ENCODE measurements around the gene ZNF286A.
"Not testable (repeated sequence)": the region's sequence is repeated elsewhere in the genome, so short reads cannot be mapped to it uniquely, and the experiment has no call there.

Gene ZNF286A

DNA sequence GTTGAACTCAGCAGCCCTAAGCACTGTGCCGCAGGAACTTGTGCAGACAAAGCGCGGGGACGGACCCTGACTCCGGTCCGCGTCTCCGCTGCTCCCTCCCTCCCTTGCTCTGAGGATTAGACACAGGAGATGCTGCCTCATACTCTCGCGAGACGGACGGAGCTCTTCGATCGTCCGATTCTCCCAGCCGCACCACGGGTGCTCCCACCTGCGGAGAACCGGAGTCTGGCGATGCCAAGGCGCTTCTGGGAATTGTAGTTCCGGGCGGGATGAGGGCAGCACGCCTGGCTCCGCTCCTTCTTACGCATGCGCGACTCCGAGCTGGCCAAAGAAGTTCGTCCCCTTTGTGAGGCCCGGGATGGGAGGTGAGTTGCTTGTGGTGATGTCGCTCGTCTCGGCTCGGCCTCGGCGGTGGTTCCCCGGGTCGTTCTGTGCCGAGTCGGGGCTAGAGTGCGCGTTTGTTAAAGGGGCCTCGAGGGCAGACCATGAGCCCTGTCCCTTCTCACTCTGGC, at the start of gene ZNF286A:
ZNF286A (plus strand) TSS at position 340 of the 512 bp plus-strand sequence. CDS start 578 bp downstream, outside the sequence.
- peak; percentile 98 for DNase-seq

DNA sequence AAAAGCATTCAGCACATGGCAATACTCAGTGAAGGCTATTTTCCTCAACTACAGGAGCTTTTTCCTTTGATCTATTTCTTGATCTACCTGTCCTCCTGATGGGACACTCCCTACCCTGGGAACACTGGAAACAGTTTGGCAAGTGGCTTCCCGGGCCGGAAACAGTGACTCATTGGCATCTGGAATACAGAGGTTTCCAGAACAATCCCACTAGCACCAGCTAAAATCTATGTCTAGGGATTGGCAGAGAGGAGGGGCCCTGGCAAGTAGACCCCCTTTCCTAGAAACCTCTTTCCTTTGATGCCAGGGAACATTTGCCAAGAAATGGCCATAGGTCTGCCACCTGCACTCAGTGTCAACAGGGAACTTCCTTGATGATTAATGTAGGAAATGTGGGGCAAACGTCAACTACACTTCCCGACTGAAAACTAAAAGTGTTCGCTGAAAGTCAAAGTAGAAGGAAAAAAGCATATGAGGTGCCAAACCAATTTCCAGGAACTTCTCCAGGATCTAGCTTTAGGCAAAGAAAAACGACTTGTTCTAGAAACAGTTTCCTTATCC, 49.6 kb upstream of the ZNF286A start:
- no peak for DNase-seq

DNA sequence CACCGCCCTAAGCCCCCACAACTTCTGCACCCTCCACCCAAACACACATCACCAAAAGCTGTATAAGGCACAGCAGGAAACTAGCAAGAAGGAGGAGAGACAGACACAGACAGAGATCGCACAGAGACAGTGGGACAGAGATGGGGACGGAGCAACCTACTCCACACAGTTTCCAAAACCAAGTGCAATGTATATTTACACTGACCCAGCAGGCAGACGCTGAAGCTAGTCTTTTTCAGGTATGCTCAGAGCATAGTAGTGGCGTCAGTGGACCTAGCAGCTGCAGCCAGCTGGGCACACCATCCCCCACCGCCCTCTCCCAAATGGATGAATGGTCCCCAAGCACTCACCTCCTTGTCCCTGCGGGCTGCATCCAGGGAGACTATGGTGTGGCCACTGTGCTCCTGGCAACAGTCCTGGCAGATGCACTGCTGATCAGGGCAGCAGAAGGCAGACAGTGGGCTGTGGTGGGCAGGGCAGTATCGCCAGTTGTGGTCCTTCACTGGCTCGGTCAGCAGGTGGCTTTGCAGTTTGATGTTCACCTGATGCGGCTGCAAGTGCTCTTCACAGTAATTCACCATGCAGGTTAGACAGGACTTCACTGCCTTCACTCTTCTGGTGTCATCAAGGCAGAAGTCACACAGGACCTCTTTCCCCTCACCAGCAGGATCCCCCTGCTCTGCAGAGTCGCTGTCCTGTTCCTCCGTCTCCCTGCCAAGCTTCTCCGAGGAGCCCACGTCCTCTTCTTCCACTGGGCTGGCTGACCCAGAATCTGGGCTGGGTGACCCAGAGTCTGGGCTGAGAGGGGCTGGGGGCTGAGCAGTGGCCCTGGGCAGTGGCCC, 48.6 kb upstream of the ZNF286A start:
- DNase-seq = no peak

DNA sequence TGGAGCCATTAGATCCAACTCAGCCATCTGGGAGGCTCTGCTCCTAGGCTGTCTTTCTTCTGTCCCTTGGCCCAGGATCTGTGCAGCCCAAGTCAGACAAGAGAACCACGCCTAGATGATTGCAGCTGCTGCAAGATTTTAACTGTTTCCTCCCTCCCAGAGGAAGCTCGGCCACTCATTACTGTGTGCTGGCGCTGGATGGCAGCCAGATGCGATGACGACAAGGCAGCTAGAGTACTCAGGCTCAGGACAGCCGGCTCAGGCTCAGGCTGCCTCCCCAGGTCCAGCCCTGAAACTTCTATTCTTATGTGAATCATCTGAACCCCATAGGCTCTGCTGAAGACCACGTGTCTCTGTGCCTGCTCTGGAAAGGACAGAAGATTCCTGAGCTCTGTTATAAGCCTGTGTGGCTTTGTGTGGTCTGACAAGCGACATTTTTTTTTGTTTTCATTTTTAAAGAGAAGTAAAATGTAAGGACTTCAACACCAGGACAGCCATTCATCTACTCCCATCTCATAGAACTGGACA, 47.9 kb upstream of the ZNF286A start:
- DNase-seq = no peak

DNA sequence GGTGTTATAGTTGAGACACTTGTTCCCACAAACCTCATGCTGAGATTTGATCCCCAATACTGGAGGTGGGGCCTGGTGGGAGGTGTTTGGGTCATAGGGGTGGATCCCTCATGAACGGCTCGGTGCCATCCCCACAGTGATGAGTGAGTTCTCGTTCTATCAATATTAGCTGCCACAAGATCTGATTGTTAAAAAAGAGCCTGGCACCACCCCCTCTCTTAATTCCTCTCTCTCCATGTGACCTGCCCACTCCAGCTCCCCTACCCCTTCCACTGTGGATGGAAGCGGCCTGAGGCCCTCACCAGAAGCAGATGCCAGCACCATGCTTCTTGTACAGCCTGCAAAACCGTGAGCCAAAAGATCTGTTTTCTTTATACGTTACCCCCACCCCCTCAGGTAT, 46.6 kb upstream of the ZNF286A start:
- DNase-seq = no peak

DNA sequence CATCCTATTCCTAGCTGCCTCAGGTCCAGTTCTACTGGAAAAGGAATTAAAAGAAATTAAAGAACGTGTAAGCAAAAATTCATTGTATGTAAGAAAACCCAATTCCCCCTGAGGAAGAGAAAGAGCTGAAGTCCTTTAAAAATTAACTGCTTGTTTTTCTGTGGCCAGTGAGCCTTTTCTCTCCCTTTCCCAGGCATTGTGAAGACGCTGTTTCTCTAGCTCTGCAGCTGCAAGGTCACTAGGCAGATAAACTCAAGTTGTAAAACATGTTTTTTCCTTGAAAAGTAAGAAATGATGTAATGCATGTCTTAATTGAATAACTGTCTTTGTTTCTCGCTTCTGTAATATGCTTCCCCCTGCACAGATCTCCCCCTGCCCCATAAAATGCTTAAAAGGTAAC, 45.2 kb upstream of the ZNF286A start:
- DNase-seq = not testable (repeated sequence)

DNA sequence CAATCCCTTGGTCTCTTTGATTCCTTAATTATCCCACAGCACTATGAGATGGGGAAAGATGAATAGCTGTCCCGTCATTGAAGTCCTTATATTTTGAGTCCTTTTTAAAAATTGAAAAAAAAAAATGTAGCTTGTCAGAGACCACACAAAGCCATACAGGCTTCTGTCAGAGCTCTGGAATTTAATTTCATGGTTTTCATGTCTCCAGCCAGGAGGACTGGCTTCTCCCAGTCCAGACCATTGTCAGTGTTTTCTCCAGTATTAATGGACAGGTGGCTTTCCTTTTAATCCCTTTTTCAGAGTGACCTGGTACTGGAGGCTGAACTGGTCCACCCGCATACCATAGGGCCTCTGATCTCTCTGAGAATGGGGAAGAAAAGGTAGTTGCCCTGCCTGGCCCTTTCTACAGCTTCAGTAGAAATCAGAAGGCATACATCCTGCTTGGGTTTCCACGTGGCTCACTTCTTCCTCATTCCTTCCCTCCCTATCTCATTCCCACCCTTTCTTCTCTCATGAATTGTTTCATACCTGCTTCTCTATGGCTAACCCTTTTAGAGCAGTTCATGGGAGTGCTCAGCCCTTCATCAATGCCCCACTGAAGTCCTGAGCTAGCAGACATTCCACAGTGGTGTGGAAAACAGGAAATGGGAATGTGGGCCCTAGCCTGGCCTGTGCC, 44.5 kb upstream of the ZNF286A start:
- DNase-seq = no peak

DNA sequence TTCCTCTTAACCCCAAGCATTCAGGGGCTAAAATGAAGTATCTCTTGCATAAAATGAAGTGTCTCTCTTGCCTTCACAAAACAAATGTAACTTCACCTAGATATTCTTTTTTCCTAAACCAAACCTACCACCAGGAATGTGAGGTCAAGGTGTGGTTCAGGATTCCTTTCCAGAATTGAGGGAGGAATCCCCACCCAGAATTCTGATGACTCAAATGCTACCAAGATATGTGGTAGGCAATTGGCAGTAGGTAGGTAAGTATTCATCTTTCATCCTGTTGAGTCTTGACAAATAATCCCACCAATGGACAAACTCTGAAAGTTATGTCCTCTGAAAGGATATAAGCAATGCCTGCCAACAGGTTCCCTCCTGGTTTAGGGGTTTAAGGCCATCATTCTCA, 41.7 kb upstream of the ZNF286A start:
- DNase-seq = no peak

DNA sequence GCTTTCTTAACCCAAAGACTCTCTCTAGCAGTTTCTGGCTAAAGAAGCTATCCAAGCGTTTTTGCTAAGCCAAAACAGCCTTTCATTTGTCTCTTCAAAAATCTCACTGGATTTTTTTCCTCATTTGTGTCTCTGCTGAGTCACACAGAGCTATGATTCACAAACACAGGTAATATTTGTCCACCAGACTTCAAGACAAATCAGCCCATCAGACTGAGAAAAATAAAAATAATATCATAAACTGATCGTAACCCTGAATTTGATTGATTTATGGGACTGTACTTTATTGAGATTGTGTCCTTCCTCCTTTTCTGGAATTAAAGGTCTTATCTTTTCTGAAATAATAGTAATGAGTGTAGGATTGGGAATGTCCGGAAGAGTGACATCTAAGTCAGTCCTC, 41.3 kb upstream of the ZNF286A start:
- DNase-seq = no peak

DNA sequence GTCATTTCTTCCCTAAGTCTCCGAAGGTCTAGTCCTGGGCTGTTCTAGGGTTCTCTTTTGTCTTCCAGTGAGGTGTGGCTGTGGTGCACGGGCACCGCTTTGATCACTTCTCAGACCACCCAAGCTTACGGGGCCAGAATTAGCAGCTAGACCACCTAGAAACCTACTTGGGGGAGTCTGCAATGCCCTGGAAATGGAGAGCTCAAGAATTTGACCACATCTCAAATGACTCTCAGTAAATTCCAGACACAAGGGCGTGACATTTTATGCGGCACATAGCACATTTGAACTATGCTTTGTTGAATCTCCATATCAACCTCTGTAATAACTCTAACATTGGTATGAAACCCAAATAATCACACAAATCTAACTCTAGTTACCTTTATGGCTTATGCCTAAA, 40.3 kb upstream of the ZNF286A start:
- DNase-seq = no peak

DNA sequence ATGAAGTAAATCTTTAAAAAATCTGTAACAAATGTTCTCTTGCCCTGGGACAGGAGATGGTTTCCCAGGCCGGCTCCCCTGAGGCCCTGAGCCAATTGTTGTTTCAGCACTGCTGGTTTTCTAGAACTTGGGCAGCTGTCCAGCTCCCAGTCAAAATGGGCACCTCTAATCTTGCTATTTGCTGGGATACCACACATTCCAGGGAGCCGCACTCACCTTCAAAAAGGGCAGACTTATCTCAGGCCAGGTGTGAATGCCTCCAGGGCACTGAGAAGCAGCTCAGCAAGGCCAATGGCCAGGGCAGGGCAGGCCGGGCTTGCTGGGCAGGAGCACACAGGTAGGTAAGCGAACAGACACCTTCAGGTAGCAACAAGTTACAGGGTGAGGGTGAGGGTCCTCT, 39.9 kb upstream of the ZNF286A start:
- no peak for DNase-seq

DNA sequence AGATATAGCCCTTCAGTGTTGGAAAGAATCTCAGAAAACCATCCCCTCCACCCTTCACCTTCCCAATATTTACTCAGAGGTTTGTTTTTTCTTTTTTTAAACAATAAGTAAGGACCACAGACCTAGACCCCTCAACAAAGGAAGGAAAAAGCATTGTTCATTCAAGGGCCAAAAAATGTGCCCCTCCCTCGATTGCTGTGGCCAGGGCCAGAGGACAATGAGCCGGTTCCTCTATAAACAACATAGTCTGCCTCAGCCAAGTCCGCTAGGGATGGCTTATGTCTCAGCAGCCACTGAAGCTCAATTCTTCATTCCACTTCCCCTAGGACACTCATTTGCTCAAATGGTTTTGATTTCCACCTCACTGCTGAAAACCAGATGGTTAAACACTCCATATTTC, 39.5 kb upstream of the ZNF286A start:
- no peak for DNase-seq

DNA sequence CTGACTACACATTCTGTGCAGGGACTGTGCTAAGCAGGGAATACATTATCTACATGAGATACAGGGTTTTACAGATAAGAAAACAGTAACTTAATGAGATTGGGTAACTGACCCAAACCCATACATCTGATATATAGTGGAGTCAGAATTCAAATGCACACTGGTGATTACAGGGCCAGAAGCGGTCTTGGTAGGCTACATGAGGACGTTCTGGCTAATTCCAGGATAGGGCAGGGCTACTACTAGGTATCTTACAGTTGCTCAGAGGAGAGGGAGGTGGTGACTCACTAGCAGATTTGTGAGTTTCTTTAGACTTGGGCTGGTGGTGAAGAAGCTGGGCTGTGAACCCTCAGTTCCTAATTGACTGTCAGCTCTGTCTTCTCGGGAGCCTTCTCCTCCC, 36.9 kb upstream of the ZNF286A start:
- no peak for DNase-seq

DNA sequence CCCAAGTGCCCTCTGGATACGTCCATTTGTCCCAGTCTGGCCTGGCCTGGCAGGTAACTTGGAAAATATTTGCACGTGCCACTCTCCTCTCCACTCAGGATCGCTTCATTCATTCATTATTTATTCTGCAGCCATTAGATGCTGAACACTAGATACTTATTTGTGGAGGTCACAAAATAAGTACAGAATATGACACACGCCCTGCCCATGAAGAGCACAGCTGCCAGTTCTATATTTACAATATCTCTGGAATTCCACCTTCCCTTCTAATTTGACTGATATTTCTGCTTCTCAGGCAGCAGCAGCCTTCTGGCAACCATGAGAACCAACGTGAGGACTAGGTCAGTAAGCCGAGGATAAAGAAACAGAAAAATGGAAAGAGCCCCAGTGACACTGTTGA, 36.4 kb upstream of the ZNF286A start:
- no peak for DNase-seq

DNA sequence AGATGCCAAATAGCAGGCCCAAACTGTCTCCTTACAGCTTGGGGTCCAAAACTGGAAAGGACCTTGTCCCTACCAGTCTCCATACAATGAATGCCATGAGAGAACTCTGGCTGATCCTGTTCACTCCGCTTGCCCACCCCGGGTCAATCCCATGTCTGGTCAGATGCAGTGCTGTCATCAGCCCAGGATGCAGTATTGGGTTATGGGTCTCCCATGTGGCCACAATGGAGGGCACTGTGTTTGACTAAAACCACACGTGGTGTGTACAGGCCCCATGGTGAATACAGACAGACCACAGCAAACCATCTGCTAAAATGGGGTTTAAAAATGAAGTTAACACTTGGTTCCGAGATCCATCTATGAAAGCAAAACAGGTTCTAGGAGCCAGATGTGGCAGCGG, 35.9 kb upstream of the ZNF286A start:
- no peak for DNase-seq

DNA sequence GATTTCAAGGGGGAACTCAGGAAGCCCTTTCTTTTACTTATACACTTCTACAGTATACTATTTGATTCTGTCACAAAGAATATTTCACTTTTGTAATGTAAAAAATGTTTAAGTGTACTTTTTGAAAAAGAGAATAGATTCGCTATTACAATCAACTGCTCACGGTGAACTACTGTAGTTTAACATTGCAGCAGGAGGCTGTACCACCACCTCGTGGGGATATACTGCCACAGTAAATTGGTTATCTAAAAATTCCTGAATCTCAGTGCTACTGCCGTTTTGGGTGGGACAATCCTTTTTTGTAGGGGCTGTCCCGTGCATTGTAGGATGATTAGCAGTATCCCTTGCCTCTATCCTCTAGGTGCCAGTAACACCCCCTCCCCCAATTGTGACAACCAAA, 30.0 kb upstream of the ZNF286A start:
- DNase-seq = not testable (repeated sequence)

DNA sequence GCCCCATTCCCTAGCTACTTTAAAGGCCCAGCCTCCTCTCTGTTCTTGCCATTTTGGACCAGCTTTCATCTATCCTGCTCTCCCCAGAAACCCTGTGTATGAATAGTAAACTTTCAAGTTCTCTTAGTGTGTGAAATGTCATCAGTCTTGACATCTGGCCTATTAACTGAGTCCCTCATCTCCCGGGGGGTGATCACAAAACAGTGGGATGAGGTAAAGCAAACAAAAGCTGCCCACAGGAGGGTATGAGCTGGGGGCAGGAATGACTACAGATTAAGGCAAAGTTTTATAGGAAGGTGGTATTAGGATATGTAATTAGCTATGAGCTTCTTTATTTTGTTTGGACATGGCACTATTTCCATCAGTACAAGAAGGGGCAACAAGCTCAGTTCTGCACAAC, 24.9 kb upstream of the ZNF286A start:
- DNase-seq = not testable (repeated sequence)

DNA sequence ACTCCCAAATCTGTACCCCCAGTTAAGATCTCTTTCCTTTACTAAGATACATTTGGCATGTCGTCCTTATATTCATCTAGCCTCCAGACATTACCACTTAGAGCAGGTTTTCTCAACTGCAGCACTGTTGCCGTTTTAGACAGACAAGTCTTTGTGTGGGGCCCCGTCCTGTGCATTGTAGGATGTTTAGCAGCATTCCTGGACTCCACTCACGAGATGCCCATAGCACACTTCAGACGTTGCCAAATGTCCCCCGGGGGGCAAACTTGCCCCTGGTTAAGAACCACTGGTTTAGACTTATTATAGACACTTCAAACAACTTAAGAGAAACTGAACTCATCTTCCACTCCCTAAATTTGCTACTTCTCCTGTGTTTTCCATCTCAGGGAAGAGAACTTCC, 23.6 kb upstream of the ZNF286A start:
- DNase-seq = not testable (repeated sequence)

DNA sequence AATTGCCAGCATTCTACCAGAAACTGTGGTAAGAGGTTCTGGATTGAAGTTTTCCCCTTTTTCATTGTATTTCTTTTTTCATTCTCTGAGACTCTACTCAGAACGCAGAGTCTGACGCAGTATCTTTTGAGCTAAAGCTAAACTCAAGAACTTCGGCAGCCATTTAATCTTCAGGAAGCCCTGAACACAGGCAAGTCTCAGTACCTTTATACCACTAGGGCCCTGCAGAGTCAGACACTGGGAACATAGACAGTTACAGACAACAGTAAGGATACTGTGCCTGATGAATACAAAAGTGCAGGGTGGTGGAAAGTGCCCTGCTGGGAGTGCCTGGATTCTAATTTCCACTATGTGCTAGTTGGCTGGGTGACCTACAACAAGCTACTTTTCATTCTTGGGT, 16.4 kb upstream of the ZNF286A start:
- DNase-seq = not testable (repeated sequence)

DNA sequence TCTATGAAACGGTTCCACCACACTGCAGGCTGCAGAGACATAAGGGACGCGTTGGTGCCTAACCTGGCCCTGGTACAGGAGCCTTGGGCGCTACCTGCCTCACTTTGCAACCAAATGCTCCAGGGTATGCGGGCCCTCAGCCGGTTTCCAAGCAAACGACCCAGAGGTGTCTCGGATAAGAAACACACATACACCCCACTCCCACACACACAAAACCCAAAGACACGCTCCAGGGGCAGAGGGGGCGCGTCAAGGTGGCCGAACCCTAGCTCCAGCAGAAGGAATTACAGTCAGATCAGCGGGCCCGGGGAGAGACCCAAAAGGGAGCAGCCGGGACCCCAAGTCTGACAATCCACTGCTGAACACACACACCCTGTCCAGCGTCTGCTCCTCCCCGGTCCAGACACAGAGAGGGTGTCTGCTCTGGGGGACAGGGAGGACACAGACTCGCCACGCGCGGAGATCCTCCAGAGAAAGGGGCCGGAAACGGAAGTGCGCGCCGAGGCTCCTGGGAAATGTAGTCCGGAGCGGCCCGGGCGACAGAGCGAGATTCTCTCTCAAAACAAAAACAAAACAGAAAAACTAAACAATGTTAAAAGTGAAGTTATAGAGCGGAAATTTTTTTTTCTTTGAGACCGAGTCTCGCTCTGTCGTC, 15.6 kb upstream of the ZNF286A start, which contains the start of gene TRIM16:
TRIM16 (minus strand) TSS at position 488 of the 655 bp plus-strand sequence. CDS start 32,702 bp downstream, outside the sequence.
- peak; percentile 85 for DNase-seq

DNA sequence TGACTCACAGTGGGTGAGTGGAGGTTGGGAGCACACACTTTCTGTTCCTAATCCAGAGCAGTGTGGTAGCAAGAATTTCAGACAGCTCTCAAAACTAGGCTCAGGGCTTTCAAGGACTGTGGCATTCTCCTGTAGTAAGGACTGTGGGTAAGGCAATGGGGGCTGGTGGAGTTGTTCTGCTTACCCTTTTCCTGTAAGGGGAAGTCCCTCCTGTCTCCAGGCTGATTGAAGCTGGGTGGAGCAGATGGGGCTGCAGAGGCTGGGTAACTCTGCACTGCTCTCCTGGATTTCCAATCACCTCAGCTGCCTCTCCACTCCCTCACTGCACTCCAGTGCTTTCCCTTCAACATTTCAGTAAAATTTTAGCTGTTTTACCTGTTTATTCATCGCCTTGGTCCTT, 12.1 kb upstream of the ZNF286A start:
- DNase-seq = not testable (repeated sequence)

DNA sequence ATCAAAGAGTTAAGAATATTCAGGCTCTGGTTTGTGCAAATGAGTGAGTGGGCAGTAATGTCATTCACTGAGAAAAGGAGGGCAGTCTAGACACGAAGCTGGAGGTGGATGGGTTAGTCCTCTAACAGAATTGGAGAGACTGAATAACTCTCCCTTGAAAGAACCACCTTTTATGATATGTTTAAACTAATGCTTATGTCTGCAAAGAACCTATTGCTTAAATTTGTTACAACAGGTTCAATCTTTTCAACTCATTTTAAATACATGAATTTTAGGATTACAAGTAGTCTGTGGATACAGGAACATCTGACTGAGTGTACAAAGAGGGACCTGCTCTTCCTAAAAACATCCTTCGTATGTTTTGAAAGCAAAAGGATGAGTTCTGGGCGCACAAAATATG, 585 bp upstream of the ZNF286A start:
- DNase-seq = not testable (repeated sequence)

DNA sequence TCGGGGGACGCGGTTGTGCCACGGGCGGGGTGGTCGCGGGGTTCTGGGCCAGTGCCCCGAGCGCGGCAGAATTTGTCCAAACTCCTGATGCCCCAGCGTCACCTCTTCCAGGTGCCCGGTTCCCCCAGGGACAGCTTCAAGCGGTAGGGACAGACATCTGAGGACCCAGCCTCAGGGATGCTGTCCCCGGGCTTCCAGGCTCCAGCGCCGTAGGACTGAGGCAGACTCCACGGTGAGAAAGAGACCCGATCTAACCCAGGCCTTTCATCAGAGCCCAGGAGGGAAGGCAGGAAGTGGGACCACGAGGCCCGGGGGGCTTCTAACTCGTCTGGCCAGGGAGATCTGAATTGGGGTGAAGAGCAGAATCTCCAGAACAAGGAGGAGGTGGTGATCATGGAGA, 385 bp downstream of the ZNF286A start:
- not testable (repeated sequence) for DNase-seq

All from activated naive CD4-positive, alpha-beta T cell treated with Interleukin-2 at 50 U/mL for 16 hours (primary cell).